AG09319 (cell line): ENCODE data around the gene ATP9A.
"Not testable (repeated sequence)": the region's sequence is repeated elsewhere in the genome, so short reads cannot be mapped to it uniquely, and the experiment has no call there.

Source experiments
- DNase-seq: peaks from one replicate; pipeline ENCODE4 v3.0.0-alpha.2; 2010; ENCODE audit warnings: low read depth; ENCODE audit errors: extremely low read depth
- TF ChIP-seq, protein P1 (sequence below): IDR thresholded peaks from 2 replicates; pipeline ENCODE4 v1.5.1; 2011; ENCODE audit warnings: low read depth, mild to moderate bottlenecking, inconsistent platforms, low read length, moderate library complexity

The ATP9A gene

GRCh38 chr20:51687108-51687507 is 81.1 kb downstream of the ATP9A start:
- no peak for DNase-seq

DNA sequence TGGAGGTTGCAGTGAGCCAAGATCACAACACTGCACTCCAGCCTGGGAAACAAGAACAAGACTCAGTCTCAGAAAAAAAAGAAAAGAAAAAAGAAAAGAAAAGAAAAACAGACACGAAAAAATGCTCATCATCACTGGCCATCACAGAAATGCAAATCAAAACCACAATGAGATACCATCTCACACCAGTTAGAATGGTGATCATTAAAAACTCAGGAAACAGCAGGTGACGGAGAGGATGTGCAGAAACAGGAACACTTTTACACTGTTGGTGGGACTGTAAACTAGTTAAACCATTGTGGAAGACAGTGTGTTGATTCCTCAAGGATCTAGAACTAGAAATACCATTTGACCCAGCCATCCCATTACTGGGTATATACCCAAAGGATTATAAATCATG is 82.7 kb downstream of the ATP9A start:
- DNase-seq, result not testable (repeated sequence)

More at GRCh38 chr20:51687108-51687507, 81.1 kb downstream of the ATP9A start:
- TF ChIP-seq, protein P1, sequence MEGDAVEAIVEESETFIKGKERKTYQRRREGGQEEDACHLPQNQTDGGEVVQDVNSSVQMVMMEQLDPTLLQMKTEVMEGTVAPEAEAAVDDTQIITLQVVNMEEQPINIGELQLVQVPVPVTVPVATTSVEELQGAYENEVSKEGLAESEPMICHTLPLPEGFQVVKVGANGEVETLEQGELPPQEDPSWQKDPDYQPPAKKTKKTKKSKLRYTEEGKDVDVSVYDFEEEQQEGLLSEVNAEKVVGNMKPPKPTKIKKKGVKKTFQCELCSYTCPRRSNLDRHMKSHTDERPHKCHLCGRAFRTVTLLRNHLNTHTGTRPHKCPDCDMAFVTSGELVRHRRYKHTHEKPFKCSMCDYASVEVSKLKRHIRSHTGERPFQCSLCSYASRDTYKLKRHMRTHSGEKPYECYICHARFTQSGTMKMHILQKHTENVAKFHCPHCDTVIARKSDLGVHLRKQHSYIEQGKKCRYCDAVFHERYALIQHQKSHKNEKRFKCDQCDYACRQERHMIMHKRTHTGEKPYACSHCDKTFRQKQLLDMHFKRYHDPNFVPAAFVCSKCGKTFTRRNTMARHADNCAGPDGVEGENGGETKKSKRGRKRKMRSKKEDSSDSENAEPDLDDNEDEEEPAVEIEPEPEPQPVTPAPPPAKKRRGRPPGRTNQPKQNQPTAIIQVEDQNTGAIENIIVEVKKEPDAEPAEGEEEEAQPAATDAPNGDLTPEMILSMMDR, result no peak

- TF ChIP-seq, protein P1, result no peak
- DNase-seq, result no peak
These were observed 88.0 kb downstream of the ATP9A start for GRCh38 chr20:51680067-51680749.

- TF ChIP-seq, protein P1, result no peak
These were observed 88.8 kb downstream of the ATP9A start for GRCh38 chr20:51679254-51679921.

GRCh38 chr20:51678026-51678697 is 90.0 kb downstream of the ATP9A start:
- TF ChIP-seq, protein P1, result peak; percentile 45
- DNase-seq, result no peak

More at GRCh38 chr20:51679254-51679921, 88.8 kb downstream of the ATP9A start:
- no peak for DNase-seq

DNA sequence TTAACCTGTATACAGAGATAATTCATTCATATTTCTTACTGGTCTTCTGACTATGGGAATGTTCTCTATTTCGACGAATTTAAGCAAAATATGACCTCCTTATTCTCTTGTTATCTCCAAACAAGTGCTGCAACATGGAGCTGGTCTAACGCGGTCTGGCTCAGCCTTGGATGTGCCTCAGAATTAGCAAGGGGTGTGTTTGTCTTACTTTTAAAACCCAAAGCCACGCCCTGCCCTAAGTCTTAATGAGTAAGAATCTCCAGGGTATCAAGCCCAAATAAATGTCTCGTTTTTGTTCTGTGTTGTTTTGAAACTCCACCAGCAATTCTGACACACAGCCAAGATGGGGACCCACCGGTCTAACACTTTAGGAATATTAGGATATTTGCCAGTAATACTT is 99.2 kb downstream of the ATP9A start:
- TF ChIP-seq, protein P1, result no peak

DNA sequence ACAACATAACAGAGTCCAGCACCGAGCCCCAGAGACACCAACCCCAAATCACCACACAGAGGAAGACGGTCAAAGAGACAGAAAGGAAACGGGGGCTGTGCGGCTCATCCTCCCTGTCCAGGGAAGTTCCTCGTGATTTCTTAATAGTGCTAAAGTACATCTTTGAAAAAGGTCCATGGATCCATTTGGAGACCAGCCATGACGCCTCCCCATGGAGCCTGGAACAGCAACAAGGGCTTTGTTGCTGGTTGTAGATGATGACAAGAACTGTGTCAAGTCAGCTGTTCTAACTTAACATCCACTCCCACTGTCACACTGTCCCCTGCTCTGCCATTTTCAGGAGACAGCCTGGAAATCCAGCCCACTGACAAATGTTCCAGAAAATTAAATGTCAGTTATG is 99.7 kb downstream of the ATP9A start:
- TF ChIP-seq, protein P1, result no peak
- no peak for DNase-seq

More for the DNA sequence above, 99.2 kb downstream of the ATP9A start:
- DNase-seq, result no peak
